ENCODE data around the gene YBX1. TPM values are rescaled to one million over a fixed set of nuclear protein-coding genes. Genes with fewer than 3 reads are reported as not detected.

Gene YBX1
- total and polyA plus RNA-seq, 2 of the 13 experiments (the other 11 are each of a cell fraction or from before 2014, with no cell fraction given): 339 to 628 TPM

DNA sequence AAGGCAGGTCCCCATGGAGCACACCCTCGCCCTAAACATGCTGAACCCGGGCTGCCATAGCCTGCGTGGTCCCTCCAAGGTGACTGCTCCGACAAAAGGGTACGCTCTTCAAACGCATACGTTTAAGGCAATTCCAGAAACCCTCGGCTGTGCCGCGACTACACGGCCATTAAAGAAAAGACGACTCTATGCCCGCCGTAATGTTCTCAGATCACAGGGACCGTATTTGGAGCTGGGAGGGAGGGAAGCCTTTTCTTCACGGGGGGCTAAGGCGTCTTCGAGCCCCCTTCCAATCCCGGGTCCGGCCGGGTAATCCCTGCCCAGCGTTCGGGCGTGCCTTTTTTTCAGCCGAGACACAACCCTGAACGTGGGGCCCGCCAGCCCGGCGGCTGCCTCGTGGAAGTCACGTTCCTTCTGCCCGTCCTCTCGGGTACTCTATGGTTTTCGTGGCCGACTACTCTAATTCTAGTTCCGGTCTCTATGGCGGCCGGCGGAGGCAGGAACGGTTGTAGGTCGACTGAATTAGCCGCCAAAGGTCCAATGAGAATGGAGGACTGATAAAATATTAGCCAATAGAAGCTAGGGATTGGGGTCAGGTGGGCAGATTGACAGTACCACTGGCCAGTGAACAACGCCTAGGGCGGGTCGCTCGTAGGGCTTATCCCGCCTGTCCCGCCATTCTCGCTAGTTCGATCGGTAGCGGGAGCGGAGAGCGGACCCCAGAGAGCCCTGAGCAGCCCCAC is at the start of gene YBX1 (continued):
- TF ChIP-seq, protein P1, sequence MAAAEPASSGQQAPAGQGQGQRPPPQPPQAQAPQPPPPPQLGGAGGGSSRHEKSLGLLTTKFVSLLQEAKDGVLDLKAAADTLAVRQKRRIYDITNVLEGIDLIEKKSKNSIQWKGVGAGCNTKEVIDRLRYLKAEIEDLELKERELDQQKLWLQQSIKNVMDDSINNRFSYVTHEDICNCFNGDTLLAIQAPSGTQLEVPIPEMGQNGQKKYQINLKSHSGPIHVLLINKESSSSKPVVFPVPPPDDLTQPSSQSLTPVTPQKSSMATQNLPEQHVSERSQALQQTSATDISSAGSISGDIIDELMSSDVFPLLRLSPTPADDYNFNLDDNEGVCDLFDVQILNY (CRISPR knock-in tag; conservative IDR thresholded peaks at IDR 0.05): peak; percentile 60; the same call in 1 of the 2 replicates
- TF ChIP-seq ZSCAN30 (CRISPR knock-in tag; IDR thresholded peaks at IDR 0.05) (no peak), ZNF619 (CRISPR knock-in tag; IDR thresholded peaks at IDR 0.05) (no peak), ZNF7 (CRISPR knock-in tag; IDR thresholded peaks at IDR 0.05) (no peak), POLR2A (IDR thresholded peaks at IDR 0.05; ENCODE audit: insufficient read depth in 1 of 2, low read depth in 2 of 2, low read length in 2 of 2) (peak; percentile 79 to 89), SMAD3 (CRISPR knock-in tag; IDR thresholded peaks at IDR 0.05) (0 out of 2 replicates have a peak, but pooled peaks have one; percentile 47), FOXP1 (IDR thresholded peaks at IDR 0.05) (no peak), FOXP1 (CRISPR knock-in tag; IDR thresholded peaks at IDR 0.05) (no peak), ZNF207 (IDR thresholded peaks at IDR 0.05; ENCODE audit: borderline replicate concordance) (no peak), JUNB (CRISPR knock-in tag; IDR thresholded peaks at IDR 0.05; ENCODE audit: borderline replicate concordance) (no peak), HCFC1 (IDR thresholded peaks at IDR 0.05; ENCODE audit: low read depth, low read length) (no peak), ZNF124 (CRISPR knock-in tag; IDR thresholded peaks at IDR 0.05) (peak; percentile 43; the same call in 1 of the 2 replicates), YEATS4 (CRISPR knock-in tag; IDR thresholded peaks at IDR 0.05; ENCODE audit: borderline replicate concordance) (peak; percentile 88; the same call in 1 of the 2 replicates), ADNP (CRISPR knock-in tag; IDR thresholded peaks at IDR 0.05) (no peak), ZFP36L1 (CRISPR knock-in tag; IDR thresholded peaks at IDR 0.05) (no peak), ZNF567 (CRISPR knock-in tag; IDR thresholded peaks at IDR 0.05; ENCODE audit: borderline replicate concordance) (no peak), SRY (CRISPR knock-in tag; IDR thresholded peaks at IDR 0.05) (peak; percentile 84; the same call in 1 of the 2 replicates), CHCHD3 (CRISPR knock-in tag; IDR thresholded peaks at IDR 0.05) (no peak), SMYD3 (CRISPR knock-in tag; IDR thresholded peaks at IDR 0.05) (no peak), RFX5 (IDR thresholded peaks at IDR 0.05; ENCODE audit: low read depth, low read length) (no peak), NCOA1 (CRISPR knock-in tag; IDR thresholded peaks at IDR 0.05) (no peak), CCAR2 (optimal IDR thresholded peaks at IDR 0.05; ENCODE audit: low read depth, low read length) (no peak)
- TF ChIP-seq, protein P2, sequence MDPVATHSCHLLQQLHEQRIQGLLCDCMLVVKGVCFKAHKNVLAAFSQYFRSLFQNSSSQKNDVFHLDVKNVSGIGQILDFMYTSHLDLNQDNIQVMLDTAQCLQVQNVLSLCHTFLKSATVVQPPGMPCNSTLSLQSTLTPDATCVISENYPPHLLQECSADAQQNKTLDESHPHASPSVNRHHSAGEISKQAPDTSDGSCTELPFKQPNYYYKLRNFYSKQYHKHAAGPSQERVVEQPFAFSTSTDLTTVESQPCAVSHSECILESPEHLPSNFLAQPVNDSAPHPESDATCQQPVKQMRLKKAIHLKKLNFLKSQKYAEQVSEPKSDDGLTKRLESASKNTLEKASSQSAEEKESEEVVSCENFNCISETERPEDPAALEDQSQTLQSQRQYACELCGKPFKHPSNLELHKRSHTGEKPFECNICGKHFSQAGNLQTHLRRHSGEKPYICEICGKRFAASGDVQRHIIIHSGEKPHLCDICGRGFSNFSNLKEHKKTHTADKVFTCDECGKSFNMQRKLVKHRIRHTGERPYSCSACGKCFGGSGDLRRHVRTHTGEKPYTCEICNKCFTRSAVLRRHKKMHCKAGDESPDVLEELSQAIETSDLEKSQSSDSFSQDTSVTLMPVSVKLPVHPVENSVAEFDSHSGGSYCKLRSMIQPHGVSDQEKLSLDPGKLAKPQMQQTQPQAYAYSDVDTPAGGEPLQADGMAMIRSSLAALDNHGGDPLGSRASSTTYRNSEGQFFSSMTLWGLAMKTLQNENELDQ (CRISPR knock-in tag; IDR thresholded peaks at IDR 0.05; ENCODE audit: borderline replicate concordance): no peak
- TF ChIP-seq, protein P3, sequence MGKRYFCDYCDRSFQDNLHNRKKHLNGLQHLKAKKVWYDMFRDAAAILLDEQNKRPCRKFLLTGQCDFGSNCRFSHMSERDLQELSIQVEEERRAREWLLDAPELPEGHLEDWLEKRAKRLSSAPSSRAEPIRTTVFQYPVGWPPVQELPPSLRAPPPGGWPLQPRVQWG (CRISPR knock-in tag; IDR thresholded peaks at IDR 0.05; ENCODE audit: borderline replicate concordance, low read depth): no peak
- TF ChIP-seq, protein P4, sequence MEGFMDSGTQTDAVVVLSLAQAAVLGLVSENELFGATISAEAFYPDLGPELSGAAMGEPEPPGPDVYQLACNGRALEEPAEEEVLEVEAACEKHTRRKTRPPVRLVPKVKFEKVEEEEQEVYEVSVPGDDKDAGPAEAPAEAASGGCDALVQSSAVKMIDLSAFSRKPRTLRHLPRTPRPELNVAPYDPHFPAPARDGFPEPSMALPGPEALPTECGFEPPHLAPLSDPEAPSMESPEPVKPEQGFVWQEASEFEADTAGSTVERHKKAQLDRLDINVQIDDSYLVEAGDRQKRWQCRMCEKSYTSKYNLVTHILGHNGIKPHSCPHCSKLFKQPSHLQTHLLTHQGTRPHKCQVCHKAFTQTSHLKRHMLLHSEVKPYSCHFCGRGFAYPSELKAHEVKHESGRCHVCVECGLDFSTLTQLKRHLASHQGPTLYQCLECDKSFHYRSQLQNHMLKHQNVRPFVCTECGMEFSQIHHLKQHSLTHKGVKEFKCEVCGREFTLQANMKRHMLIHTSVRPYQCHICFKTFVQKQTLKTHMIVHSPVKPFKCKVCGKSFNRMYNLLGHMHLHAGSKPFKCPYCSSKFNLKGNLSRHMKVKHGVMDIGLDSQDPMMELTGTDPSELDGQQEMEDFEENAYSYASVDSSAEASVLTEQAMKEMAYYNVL (CRISPR knock-in tag; IDR thresholded peaks at IDR 0.05; ENCODE audit: borderline replicate concordance): peak; percentile 67
- TF ChIP-seq, protein P5, sequence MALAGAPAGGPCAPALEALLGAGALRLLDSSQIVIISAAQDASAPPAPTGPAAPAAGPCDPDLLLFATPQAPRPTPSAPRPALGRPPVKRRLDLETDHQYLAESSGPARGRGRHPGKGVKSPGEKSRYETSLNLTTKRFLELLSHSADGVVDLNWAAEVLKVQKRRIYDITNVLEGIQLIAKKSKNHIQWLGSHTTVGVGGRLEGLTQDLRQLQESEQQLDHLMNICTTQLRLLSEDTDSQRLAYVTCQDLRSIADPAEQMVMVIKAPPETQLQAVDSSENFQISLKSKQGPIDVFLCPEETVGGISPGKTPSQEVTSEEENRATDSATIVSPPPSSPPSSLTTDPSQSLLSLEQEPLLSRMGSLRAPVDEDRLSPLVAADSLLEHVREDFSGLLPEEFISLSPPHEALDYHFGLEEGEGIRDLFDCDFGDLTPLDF (CRISPR knock-in tag; IDR thresholded peaks at IDR 0.05): 0 out of 2 replicates have a peak, but pooled peaks have one; percentile 47

Data from HepG2 (cell line).